Measurements from ENCODE around the gene STXBP6.

- TF ChIP-seq CTCF (IDR thresholded peaks at IDR 0.05): no peak
- no peak for TF ChIP-seq EP300 (IDR thresholded peaks at IDR 0.05)
Measured at GRCh38 chr14:24875991-24876878, 173.7 kb downstream of the STXBP6 start.
